Activated CD4-positive, alpha-beta memory T cell treated with anti-CD3 and anti-CD28 coated beads, Interleukin-2, amount 10 ng/mL, durations not matched to agents 7 days and 5 days (primary cell): ENCODE results near the gene COL4A6. TPM values are rescaled to one million over a fixed set of nuclear protein-coding genes. Genes with fewer than 3 reads are reported as not detected.

ENCODE experiments used
- CTCF ChIA-PET: fragments of 350-600 bp; sonication (Branson Sonifier 250); formaldehyde crosslinking; loops from one replicate; lab custom pipeline; 2021; ENCODE audit warnings: antibody characterized with exemption, inconsistent platforms; lab: Charles Lee
- POLR2A ChIA-PET: fragments of 350-600 bp; sonication (Branson Sonifier 250); formaldehyde crosslinking; loops from one replicate; lab custom pipeline; 2021; ENCODE audit warnings: antibody characterized with exemption; lab: Charles Lee
- DNase-seq: peaks from one replicate; pipeline ENCODE4 v3.0.0-alpha.2; 2020
- H3K27ac Mint-ChIP-seq: one replicate; pipeline ENCODE4 v1.8.0; 2021; ENCODE audit warnings: mild to moderate bottlenecking, mixed read lengths
- H3K27me3 Mint-ChIP-seq: one replicate; pipeline ENCODE4 v1.8.0; 2021; ENCODE audit warnings: mixed read lengths
- H3K36me3 Mint-ChIP-seq: one replicate; pipeline ENCODE4 v1.8.0; 2021; ENCODE audit warnings: low read depth, mixed read lengths
- H3K4me1 Mint-ChIP-seq: one replicate; pipeline ENCODE4 v1.8.0; 2021; ENCODE audit warnings: mixed read lengths
- H3K4me3 Mint-ChIP-seq: one replicate; pipeline ENCODE4 v1.8.0; 2021; ENCODE audit warnings: mild to moderate bottlenecking, mixed read lengths
- H3K9me3 Mint-ChIP-seq: one replicate; pipeline ENCODE4 v1.8.0; 2021; ENCODE audit warnings: mixed read lengths
- total RNA-seq, 2 experiments: library from RNA; stranded (reverse); gene quantifications; one replicate each; pipeline ENCODE4 v1.2.3, GENCODE V29; 2021

The COL4A6 gene
- total RNA-seq, 2 experiments from 2014 or later, result not detected

DNA sequence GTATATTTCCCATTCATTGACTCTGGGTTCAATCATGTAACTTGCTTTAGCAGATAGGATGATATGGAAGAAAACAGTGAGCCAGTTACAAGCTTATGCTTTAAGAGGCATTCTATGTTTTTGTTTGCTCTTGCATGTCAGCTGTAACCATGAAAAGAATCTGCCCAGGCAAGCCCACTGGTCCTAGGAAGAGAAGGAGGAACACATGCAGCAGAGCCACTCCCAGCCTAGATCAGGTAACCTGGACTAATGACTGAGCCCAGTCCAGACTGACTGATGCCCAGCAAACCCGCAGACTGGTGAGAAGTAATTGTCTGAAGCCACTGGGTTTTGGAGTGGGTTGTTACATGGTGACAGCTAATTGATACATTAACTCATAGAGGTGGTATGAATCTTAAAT, 167.9 kb downstream of the COL4A6 start:
- no peak for DNase-seq
- Mint-ChIP-seq H3K27ac (no peak overlapping the region), H3K36me3 (no peaks in the 10 kb centered on the region), H3K4me1 (peaks cover 2% of the 10 kb centered on the region), H3K27me3 (no peaks in the 10 kb centered on the region), H3K4me3 (no peak overlapping the region), H3K9me3 (no peaks in the 10 kb centered on the region)
- ChIA-PET CTCF (no interaction called here), POLR2A (no interaction called here)

DNA sequence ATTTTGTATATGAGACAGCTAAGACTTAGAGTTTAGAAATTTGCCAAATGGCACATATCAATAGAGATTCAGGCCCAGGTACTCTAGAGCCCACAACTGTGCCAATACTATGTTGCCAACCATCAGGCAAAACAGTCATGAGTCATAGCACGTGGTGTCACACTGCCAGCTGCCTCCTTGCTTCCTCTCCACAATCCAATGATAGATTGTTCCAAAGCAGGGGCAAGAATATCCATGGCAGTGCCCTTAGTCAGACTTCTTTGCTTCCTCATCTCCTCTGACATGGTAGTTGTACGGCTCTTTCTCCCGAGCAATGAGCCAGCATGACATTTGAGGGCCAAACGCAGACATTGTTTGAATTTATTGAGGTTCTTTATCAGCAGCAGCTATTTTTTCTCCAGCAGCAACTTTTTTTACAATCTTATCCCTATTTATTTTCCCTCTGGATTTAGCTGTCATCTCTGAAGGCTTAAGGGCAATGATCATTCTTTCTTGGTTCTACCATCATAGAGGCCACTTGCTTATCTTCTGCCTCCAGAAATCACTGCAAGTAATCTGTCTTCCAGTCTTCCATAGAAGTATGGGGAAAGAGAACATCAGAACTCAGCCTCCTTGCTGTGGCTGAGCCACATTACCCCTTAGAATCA, 169.7 kb downstream of the COL4A6 start:
- POLR2A ChIA-PET, result no interaction called here
- Mint-ChIP-seq H3K27ac (no peak overlapping the region), H3K9me3 (no peaks in the 10 kb centered on the region), H3K4me1 (peaks cover 2% of the 10 kb centered on the region), H3K4me3 (no peak overlapping the region), H3K36me3 (no peaks in the 10 kb centered on the region), H3K27me3 (no peaks in the 10 kb centered on the region)
- no peak for DNase-seq
- CTCF ChIA-PET, result no interaction called here

DNA sequence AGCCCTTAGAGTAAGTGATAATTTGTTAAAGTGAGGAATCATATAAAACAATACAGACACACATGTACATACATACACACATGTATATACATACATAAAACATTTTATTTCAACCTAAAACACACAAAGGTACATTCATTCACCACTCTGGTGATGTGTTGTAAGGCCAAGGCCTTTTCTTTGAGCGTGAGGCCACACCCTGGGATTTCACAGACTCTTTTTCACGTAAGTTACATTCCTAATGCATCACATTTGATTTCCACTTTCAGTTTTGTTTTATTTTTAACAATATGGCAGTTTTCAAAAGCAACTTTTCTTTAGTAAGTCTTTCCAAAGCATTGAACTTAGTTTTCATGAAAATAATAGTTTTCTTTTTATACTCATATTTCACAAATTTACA, 170.7 kb downstream of the COL4A6 start:
- POLR2A ChIA-PET, result no interaction called here

GRCh38 chrX:108264376-108264775, 173.8 kb downstream of the COL4A6 start:
- no peak overlapping the region for H3K4me3 Mint-ChIP-seq
- POLR2A ChIA-PET, result no interaction called here
- H3K27me3 Mint-ChIP-seq, result no peaks in the 10 kb centered on the region
- H3K36me3 Mint-ChIP-seq, result no peaks in the 10 kb centered on the region
- H3K9me3 Mint-ChIP-seq, result no peaks in the 10 kb centered on the region
- H3K4me1 Mint-ChIP-seq, result no peaks in the 10 kb centered on the region
- DNase-seq, result no peak
- no peak overlapping the region for H3K27ac Mint-ChIP-seq
- CTCF ChIA-PET, result no interaction called here

More for the DNA sequence above, 170.7 kb downstream of the COL4A6 start:
- DNase-seq, result no peak
- no peaks in the 10 kb centered on the region for H3K27me3 Mint-ChIP-seq
- CTCF ChIA-PET, result no interaction called here
- no peak overlapping the region for H3K4me3 Mint-ChIP-seq
- H3K27ac Mint-ChIP-seq, result no peak overlapping the region
- peaks cover 2% of the 10 kb centered on the region for H3K4me1 Mint-ChIP-seq
- no peaks in the 10 kb centered on the region for H3K9me3 Mint-ChIP-seq
- H3K36me3 Mint-ChIP-seq, result no peaks in the 10 kb centered on the region

DNA sequence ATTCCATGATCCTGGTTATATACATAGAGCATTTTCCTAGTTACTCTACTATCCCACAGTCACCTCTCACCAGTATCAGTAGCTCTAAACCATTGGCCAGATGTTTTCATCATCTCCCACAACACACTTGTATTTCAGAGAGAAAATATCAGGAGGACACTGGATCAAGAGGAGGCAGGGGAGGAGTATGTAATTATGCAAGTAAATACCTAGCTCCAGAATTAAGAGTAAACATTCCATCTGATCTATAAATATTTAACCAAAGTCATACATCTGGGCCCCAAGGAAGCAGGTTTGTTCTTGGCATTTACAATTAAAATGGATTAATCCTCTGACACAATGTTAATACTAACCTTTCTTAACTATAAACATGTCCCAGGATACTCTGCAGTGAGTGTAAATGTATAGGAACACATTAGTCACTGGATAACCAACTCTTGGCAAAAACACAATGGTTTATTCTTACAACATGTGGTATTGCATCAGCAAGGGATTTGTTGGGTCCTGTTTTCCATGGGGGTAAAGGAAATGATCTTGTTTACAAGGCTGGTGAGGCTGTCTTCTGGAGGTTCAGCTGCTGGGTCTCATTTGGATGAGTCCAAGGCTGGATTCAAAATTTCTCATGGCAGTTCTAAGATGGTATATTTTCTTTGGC, 176.5 kb downstream of the COL4A6 start:
- no peak for DNase-seq
- no peaks in the 10 kb centered on the region for H3K4me1 Mint-ChIP-seq
- H3K36me3 Mint-ChIP-seq, result no peaks in the 10 kb centered on the region
- H3K27ac Mint-ChIP-seq, result no peak overlapping the region
- POLR2A ChIA-PET, result interaction anchor here (1.0 kb wide), 1 partner anchor 12 kb away, joined by 3 read pairs; no protein-coding TSS in a partner anchor
- H3K9me3 Mint-ChIP-seq, result no peaks in the 10 kb centered on the region
- CTCF ChIA-PET, result no interaction called here
- peaks cover 3% of the 10 kb centered on the region for H3K27me3 Mint-ChIP-seq
- H3K4me3 Mint-ChIP-seq, result no peak overlapping the region

GRCh38 chrX:108257556-108257955, 180.7 kb downstream of the COL4A6 start:
- no peaks in the 10 kb centered on the region for H3K4me1 Mint-ChIP-seq
- H3K36me3 Mint-ChIP-seq, result no peaks in the 10 kb centered on the region
- CTCF ChIA-PET, result no interaction called here
- H3K27ac Mint-ChIP-seq, result no peak overlapping the region
- POLR2A ChIA-PET, result no interaction called here
- no peak for DNase-seq
- H3K27me3 Mint-ChIP-seq, result peaks cover 8% of the 10 kb centered on the region
- H3K4me3 Mint-ChIP-seq, result no peak overlapping the region
- no peaks in the 10 kb centered on the region for H3K9me3 Mint-ChIP-seq

DNA sequence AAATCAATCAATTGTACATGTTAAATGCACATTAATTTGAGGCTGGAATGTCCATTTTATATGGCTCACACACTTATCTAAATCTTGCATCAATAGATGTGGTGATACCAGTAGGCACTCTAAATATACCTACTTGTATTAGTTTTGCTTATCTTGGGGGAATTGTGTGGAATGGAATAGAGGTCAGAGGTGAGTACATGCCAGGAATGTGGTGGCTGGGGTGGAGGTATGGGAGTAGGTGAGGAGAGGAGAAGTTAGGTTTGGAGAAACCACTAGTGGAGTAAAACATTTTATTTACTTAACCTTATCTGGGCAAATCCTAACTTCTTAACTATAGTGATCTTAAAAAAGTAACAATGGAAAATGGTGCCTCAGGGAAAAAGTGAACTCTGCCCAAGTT, 183.6 kb downstream of the COL4A6 start:
- peaks cover 8% of the 10 kb centered on the region for H3K27me3 Mint-ChIP-seq
- ChIA-PET POLR2A (no interaction called here), CTCF (no interaction called here)

DNA sequence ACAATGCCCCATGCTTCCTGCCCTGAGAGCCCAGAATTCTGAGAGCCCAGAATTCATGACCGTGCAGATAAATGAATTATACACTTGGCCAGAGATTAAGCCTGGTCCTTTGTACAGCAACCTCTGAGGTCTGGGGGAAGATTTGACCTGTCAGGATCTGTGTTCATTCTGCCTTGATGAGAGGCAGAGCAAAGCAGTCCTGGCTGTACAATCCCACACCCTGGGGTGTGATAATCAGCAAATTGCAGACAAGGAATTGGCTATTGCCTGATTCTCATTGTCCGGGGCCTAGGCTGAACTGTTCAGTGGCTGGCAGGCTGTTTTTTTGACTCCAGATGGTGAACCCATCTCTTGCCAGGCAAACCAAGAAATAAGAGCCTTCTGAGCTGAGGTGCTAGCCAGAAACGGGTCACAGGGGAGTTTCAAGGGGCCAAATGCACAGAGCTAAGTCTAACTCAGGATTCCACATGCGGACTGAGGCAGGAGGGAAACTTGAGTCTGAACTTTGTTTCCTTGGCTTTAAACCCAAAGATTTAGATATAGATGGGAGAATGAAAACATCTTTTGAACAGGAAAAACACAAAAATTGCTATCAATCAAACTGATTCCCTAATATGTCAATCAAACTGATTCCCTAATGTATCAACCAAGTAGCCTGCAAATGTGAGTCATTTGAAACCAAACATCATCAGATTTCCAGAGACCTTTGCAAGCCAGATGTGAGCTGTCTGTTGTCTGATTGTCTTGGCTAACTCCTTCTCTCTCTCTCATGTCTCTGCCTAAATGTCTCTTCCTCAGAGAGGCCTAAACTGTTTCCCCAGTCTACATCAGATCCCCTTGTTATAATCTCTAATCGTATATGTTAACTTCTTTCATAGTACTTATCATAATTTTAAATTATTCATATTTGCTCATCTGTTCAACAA, 187.3 kb downstream of the COL4A6 start:
- H3K27ac Mint-ChIP-seq, result no peak overlapping the region
- POLR2A ChIA-PET, result no interaction called here
- peaks cover 5% of the 10 kb centered on the region for H3K27me3 Mint-ChIP-seq
- no peaks in the 10 kb centered on the region for H3K9me3 Mint-ChIP-seq
- H3K4me1 Mint-ChIP-seq, result no peaks in the 10 kb centered on the region
- H3K36me3 Mint-ChIP-seq, result no peaks in the 10 kb centered on the region
- no peak for DNase-seq
- H3K4me3 Mint-ChIP-seq, result no peak overlapping the region
- CTCF ChIA-PET, result no interaction called here

More for the DNA sequence above, 183.6 kb downstream of the COL4A6 start:
- no peaks in the 10 kb centered on the region for H3K36me3 Mint-ChIP-seq
- DNase-seq, result no peak
- no peak overlapping the region for H3K27ac Mint-ChIP-seq
- H3K4me1 Mint-ChIP-seq, result no peaks in the 10 kb centered on the region
- H3K9me3 Mint-ChIP-seq, result no peaks in the 10 kb centered on the region
- H3K4me3 Mint-ChIP-seq, result no peak overlapping the region

DNA sequence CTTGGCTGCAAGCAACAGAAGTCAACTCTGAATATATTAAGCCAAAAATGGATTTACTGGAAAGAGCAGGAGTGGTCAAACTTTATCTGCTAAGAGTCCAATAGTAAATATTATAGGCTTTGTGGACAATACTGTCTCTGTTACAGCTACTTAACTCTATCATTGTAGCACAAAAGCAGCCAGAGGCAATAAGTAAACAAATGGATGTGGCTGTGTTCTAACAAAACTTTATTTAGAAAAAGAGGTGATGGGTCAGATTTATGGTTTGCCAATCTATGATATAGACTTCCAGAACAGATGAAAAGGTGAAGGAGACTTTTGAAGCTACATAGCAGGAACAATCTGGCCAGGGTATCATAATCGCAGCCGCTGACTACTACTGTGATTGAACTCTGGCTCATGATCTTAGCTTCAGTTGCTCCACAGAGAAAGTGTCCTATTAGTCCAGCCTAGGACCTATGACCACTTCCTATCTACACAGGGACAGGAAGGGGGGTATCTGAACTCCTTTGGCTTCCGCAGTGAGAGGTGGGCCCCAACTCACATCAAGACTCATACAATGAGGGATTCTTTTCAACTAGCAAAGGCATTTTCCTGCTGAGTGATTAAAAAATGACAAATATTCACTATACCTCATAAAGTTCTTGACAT, 191.8 kb downstream of the COL4A6 start:
- Mint-ChIP-seq H3K27me3 (no peaks in the 10 kb centered on the region), H3K9me3 (no peaks in the 10 kb centered on the region), H3K4me1 (no peaks in the 10 kb centered on the region), H3K27ac (no peak overlapping the region), H3K4me3 (no peak overlapping the region), H3K36me3 (no peaks in the 10 kb centered on the region)
- no peak for DNase-seq
- ChIA-PET POLR2A (no interaction called here), CTCF (no interaction called here)

GRCh38 chrX:108245462-108245861, 192.8 kb downstream of the COL4A6 start:
- no peaks in the 10 kb centered on the region for H3K36me3 Mint-ChIP-seq
- no peaks in the 10 kb centered on the region for H3K27me3 Mint-ChIP-seq
- no peak for DNase-seq
- no peaks in the 10 kb centered on the region for H3K9me3 Mint-ChIP-seq
- ChIA-PET POLR2A (no interaction called here), CTCF (interaction anchor here (1.8 kb wide), 1 partner anchor 21 kb away, joined by 4 read pairs; no protein-coding TSS in a partner anchor)
- no peak overlapping the region for H3K4me3 Mint-ChIP-seq
- H3K27ac Mint-ChIP-seq, result no peak overlapping the region
- no peaks in the 10 kb centered on the region for H3K4me1 Mint-ChIP-seq

GRCh38 chrX:108235986-108236385, 202.2 kb downstream of the COL4A6 start:
- no peaks in the 10 kb centered on the region for H3K36me3 Mint-ChIP-seq
- no peak for DNase-seq
- H3K27me3 Mint-ChIP-seq, result peaks cover 5% of the 10 kb centered on the region
- ChIA-PET POLR2A (no interaction called here), CTCF (interaction anchor here (2.0 kb wide), 1 partner anchor 11 kb away, joined by 8 read pairs; no protein-coding TSS in a partner anchor)
- no peaks in the 10 kb centered on the region for H3K9me3 Mint-ChIP-seq
- H3K4me3 Mint-ChIP-seq, result no peak overlapping the region
- H3K27ac Mint-ChIP-seq, result no peak overlapping the region
- no peaks in the 10 kb centered on the region for H3K4me1 Mint-ChIP-seq

- no peaks in the 10 kb centered on the region for H3K4me1 Mint-ChIP-seq
- no peaks in the 10 kb centered on the region for H3K9me3 Mint-ChIP-seq
- CTCF ChIA-PET, result no interaction called here
- peaks cover 5% of the 10 kb centered on the region for H3K27me3 Mint-ChIP-seq
- no peak overlapping the region for H3K27ac Mint-ChIP-seq
- POLR2A ChIA-PET, result no interaction called here
- no peak for DNase-seq
- no peaks in the 10 kb centered on the region for H3K36me3 Mint-ChIP-seq
- no peak overlapping the region for H3K4me3 Mint-ChIP-seq
These were observed 207.6 kb downstream of the COL4A6 start for GRCh38 chrX:108230574-108230973.
